CD14-positive monocyte (primary cell): ENCODE results near the gene PRR33. TPM values are rescaled to one million over a fixed set of nuclear protein-coding genes. Genes with fewer than 3 reads are reported as not detected.

Source experiments
- DNase-seq, 3 donors: peaks; one replicate each; pipeline ENCODE4 v3.0.0-alpha.2; 2011 to 2022
- H2AFZ ChIP-seq: 2 replicates; pipeline ENCODE4 v1.6.0; 2012; ENCODE audit warnings: mild to moderate bottlenecking, low read depth, low read length, inconsistent platforms; ENCODE audit not compliant: insufficient read depth, poor library complexity, severe bottlenecking
- H3K27ac ChIP-seq, 2 donors: 1 replicate in 1 of 2; 2 replicates in 1 of 2; pipeline ENCODE4 v1.5.1; 2012 to 2013; ENCODE audit warnings: low read length in 2 of 2, control low read depth in 1 of 2, inconsistent platforms in 1 of 2, low read depth in 1 of 2, mild to moderate bottlenecking in 1 of 2
- H3K27me3 ChIP-seq, 2 donors: one replicate each; pipeline versions ENCODE4 v1.6.0 to v1.6.1; 2011 to 2013; ENCODE audit warnings: low read length in 2 of 2; ENCODE audit not compliant: control insufficient read depth in 2 of 2, insufficient read depth in 2 of 2
- H3K36me3 ChIP-seq, 2 donors: replicated peaks in 1 of 2; 1 replicate in 1 of 2; 2 replicates in 1 of 2; pipeline versions ENCODE4 v1.5.1 to v1.6.1; 2012 to 2013; ENCODE audit warnings: low read length in 2 of 2, control low read depth in 1 of 2, inconsistent platforms in 1 of 2, mild to moderate bottlenecking in 1 of 2; ENCODE audit not compliant: insufficient read depth in 2 of 2, control insufficient read depth in 1 of 2
- H3K4me1 ChIP-seq, 2 donors: 1 replicate in 1 of 2; 2 replicates in 1 of 2; pipeline versions ENCODE4 v1.5.1 to v1.6.1; 2012 to 2013; ENCODE audit warnings: low read length in 2 of 2, control low read depth in 1 of 2, inconsistent platforms in 1 of 2, mild to moderate bottlenecking in 1 of 2, moderate library complexity in 1 of 2; ENCODE audit not compliant: insufficient read depth in 2 of 2, control insufficient read depth in 1 of 2
- H3K4me2 ChIP-seq: replicated peaks from 2 replicates; pipeline ENCODE3; 2012; ENCODE audit warnings: low read length, moderate library complexity, mild to moderate bottlenecking; ENCODE audit not compliant: poor library complexity, severe bottlenecking; ENCODE audit errors: extremely low read depth
- H3K4me3 ChIP-seq, 3 experiments: fragments of 200-600 bp in 1 of 3; sonication (generic) in 1 of 3; replicated peaks in 1 of 3; 1 replicate in 2 of 3; 2 replicates in 1 of 3; pipeline ENCODE4 v1.5.1; 2011 to 2013; ENCODE audit warnings: low read length in 3 of 3, mild to moderate bottlenecking in 3 of 3, control low read depth in 2 of 3, low read depth in 2 of 3, inconsistent platforms in 1 of 3, moderate library complexity in 1 of 3
- H3K79me2 ChIP-seq: 2 replicates; pipeline ENCODE4 v1.6.0; 2012; ENCODE audit warnings: mild to moderate bottlenecking, control low read depth, inconsistent platforms, low read length, moderate library complexity; ENCODE audit not compliant: insufficient read depth
- H3K9ac ChIP-seq: 2 replicates; pipeline ENCODE4 v1.6.0; 2017; ENCODE audit warnings: low read length, mild to moderate bottlenecking; ENCODE audit not compliant: insufficient read depth, poor library complexity, severe bottlenecking
- H3K9me3 ChIP-seq, 2 donors: replicated peaks in 1 of 2; 1 replicate in 1 of 2; 2 replicates in 1 of 2; pipeline versions ENCODE4 v1.5.1 to v1.6.1; 2012 to 2013; ENCODE audit warnings: low read length in 2 of 2, control low read depth in 1 of 2; ENCODE audit not compliant: control insufficient read depth in 1 of 2, insufficient read depth in 1 of 2
- H4K20me1 ChIP-seq: 2 replicates; pipeline ENCODE4 v1.6.0; 2012; ENCODE audit warnings: mild to moderate bottlenecking, low read length, control low read depth, moderate library complexity; ENCODE audit not compliant: insufficient read depth
- H3K27ac Mint-ChIP-seq, 7 donors: one replicate each; pipeline ENCODE4 v1.8.0; 2020; ENCODE audit warnings: mild to moderate bottlenecking in 7 of 7, mixed read lengths in 7 of 7, moderate library complexity in 6 of 7, inconsistent platforms in 2 of 7
- H3K27me3 Mint-ChIP-seq, 3 donors: one replicate each; pipeline ENCODE4 v1.8.0; 2021 to 2022; ENCODE audit warnings: low read depth in 3 of 3, mild to moderate bottlenecking in 3 of 3, mixed read lengths in 3 of 3, moderate library complexity in 3 of 3, inconsistent platforms in 1 of 3
- H3K36me3 Mint-ChIP-seq, 2 donors: one replicate each; pipeline ENCODE4 v1.8.0; 2020; ENCODE audit warnings: mixed read lengths in 2 of 2, inconsistent platforms in 1 of 2, mild to moderate bottlenecking in 1 of 2
- H3K4me1 Mint-ChIP-seq: one replicate; pipeline ENCODE4 v1.8.0; 2020; ENCODE audit warnings: mild to moderate bottlenecking, mixed read lengths
- H3K4me3 Mint-ChIP-seq, 2 donors: one replicate each; pipeline ENCODE4 v1.8.0; 2020; ENCODE audit warnings: mild to moderate bottlenecking in 2 of 2, mixed read lengths in 2 of 2, moderate library complexity in 1 of 2
- H3K9me3 Mint-ChIP-seq, 7 donors: one replicate each; pipeline ENCODE4 v1.8.0; 2020 to 2022; ENCODE audit warnings: mixed read lengths in 7 of 7, mild to moderate bottlenecking in 6 of 7, moderate library complexity in 6 of 7, inconsistent platforms in 2 of 7
- CTCF ChIP-seq: fragments of 200-600 bp; IDR thresholded peaks from one replicate; pipeline ENCODE4 v1.8.0; 2022; ENCODE audit warnings: antibody characterized with exemption, mild to moderate bottlenecking
- WGBS: methylation state at CpG from one replicate; pipeline ENCODE4 v1.1.5; 2013; ENCODE audit warnings: missing lambda C conversion rate; ENCODE audit not compliant: insufficient coverage; 5-methylcytosine and 5-hydroxymethylcytosine counted together
- intact Hi-C, 2 donors: fragments of 100-400 bp; cut with micrococcal nuclease; formaldehyde crosslinking; loops; one replicate each; pipeline versions ENCODE4 v1.15.0 to v1.15.1; 2023
- polyA plus RNA-seq, 3 donors: library from polyadenylated mRNA; depleted of rRNA in 1 of 3; unstranded in 2 of 3; stranded (reverse) in 1 of 3; fragments of 300-500 nt in 2 of 3; fragments of >200 nt in 1 of 3; fragmentation: Illumina TruSeq in 2 of 3; gene quantifications; 1 replicate in 2 of 3; 2 replicates in 1 of 3; pipeline ENCODE4 v1.2.3, GENCODE V29; 2012 to 2021

Gene PRR33
- polyA plus RNA-seq, 3 donors: not detected

GRCh38 chr11:1916132-1916985, 24.7 kb upstream of the PRR33 start:
- Mint-ChIP-seq H3K4me3 (no peak overlapping the region), H3K4me1 (peaks cover 14% of the 10 kb centered on the region), H3K27me3 (peaks cover 5 to 7% (median 6%) of the 10 kb centered on the region in 3 donors), H3K9me3 (peaks cover 0 to 5% (median 0%) of the 10 kb centered on the region in 7 donors), H3K27ac (peak overlapping the region in 3 of 7 donors; percentile 28 to 47 (median 46)), H3K36me3 (peaks cover 2% of the 10 kb centered on the region in 2 donors)
- no peak for TF ChIP-seq CTCF
- no peaks in the 10 kb centered on the region for H3K79me2 ChIP-seq
- no peaks in the 10 kb centered on the region for H3K9me3 ChIP-seq
- H4K20me1 ChIP-seq: peaks cover 25% of the 10 kb centered on the region
- WGBS: 92% methylated on average over 11 of the region's 14 CpGs
- no peak overlapping the region for H3K4me2 ChIP-seq
- no peak overlapping the region for H3K4me3 ChIP-seq
- H3K9ac ChIP-seq: no peak overlapping the region
- H2AFZ ChIP-seq: no peak overlapping the region
- peaks cover 11 to 15% of the 10 kb centered on the region in 2 donors for H3K4me1 ChIP-seq
- H3K27me3 ChIP-seq: no peaks in the 10 kb centered on the region
- no peaks in the 10 kb centered on the region for H3K36me3 ChIP-seq
- DNase-seq: no peak
- intact Hi-C loops: loop anchor here (1.0 to 10.0 kb wide), 4 partner anchors 23 to 82 kb away; partner anchors contain the start of genes SYT8 (in 1 of the 2) and TNNI2 (in 1 of the 2)
- no peak overlapping the region for H3K27ac ChIP-seq

GRCh38 chr11:1915795-1916131, 24.1 kb upstream of the PRR33 start:
- H3K36me3 Mint-ChIP-seq: peaks cover 2% of the 10 kb centered on the region in 2 donors
- Histone ChIP-seq H3K9ac (no peak overlapping the region), H3K27me3 (no peaks in the 10 kb centered on the region), H3K4me1 (peaks cover 11 to 15% of the 10 kb centered on the region in 2 donors), H4K20me1 (peaks cover 25% of the 10 kb centered on the region), H3K4me3 (no peak overlapping the region), H2AFZ (no peak overlapping the region), H3K9me3 (no peaks in the 10 kb centered on the region), H3K79me2 (no peaks in the 10 kb centered on the region), H3K4me2 (no peak overlapping the region), H3K36me3 (no peaks in the 10 kb centered on the region), H3K27ac (no peak overlapping the region)
- WGBS: 100% methylated on average over 2 of the region's 2 CpGs
- H3K27ac Mint-ChIP-seq: peak overlapping the region in 1 of 7 donors; percentile 46
- peaks cover 0 to 5% (median 0%) of the 10 kb centered on the region in 7 donors for H3K9me3 Mint-ChIP-seq
- no peak for DNase-seq
- peaks cover 5 to 6% (median 5%) of the 10 kb centered on the region in 3 donors for H3K27me3 Mint-ChIP-seq
- peaks cover 14% of the 10 kb centered on the region for H3K4me1 Mint-ChIP-seq
- no peak overlapping the region for H3K4me3 Mint-ChIP-seq
- no peak for TF ChIP-seq CTCF
- intact Hi-C loops: loop anchor here (1.0 to 10.0 kb wide), 4 partner anchors 22 to 81 kb away; partner anchors contain the start of genes SYT8 (in 1 of the 2) and TNNI2 (in 1 of the 2)
